Measurements from ENCODE around the gene GNAO1.

Gene GNAO1

GRCh38 chr16:56295739-56296527 is 104.6 kb downstream of the GNAO1 start:
- no peaks in the 10 kb centered on the region for H3K36me3 ChIP-seq (ENCODE audit: insufficient read depth, low read length)
- H3K4me3 ChIP-seq (ENCODE audit: low read depth in 1 of 2, low read length in 2 of 2), result peak overlapping the region in 1 of 2 donors; percentile 6
- H3K27ac ChIP-seq (ENCODE audit: low read depth, low read length), result peak overlapping the region; percentile 68
- H3K9ac ChIP-seq (ENCODE audit: low read length), result no peak overlapping the region
- H3K4me1 ChIP-seq (ENCODE audit: insufficient read depth, low read length), result peaks cover 70% of the 10 kb centered on the region
- no peaks in the 10 kb centered on the region for H3K27me3 ChIP-seq (ENCODE audit: control insufficient read depth in 1 of 2, insufficient read depth in 2 of 2, low read length in 2 of 2)
- H3K9me3 ChIP-seq (ENCODE audit: low read length), result no peaks in the 10 kb centered on the region

- H3K36me3 ChIP-seq (ENCODE audit: insufficient read depth, low read length), result no peaks in the 10 kb centered on the region
- no peaks in the 10 kb centered on the region for H3K9me3 ChIP-seq (ENCODE audit: low read length)
- H3K27me3 ChIP-seq (ENCODE audit: control insufficient read depth in 1 of 2, insufficient read depth in 2 of 2, low read length in 2 of 2), result no peaks in the 10 kb centered on the region
- H3K4me3 ChIP-seq (ENCODE audit: low read depth in 1 of 2, low read length in 2 of 2), result no peak overlapping the region
- no peak overlapping the region for H3K9ac ChIP-seq (ENCODE audit: low read length)
- peaks cover 71% of the 10 kb centered on the region for H3K4me1 ChIP-seq (ENCODE audit: insufficient read depth, low read length)
- H3K27ac ChIP-seq (ENCODE audit: low read depth, low read length), result no peak overlapping the region
Measured at GRCh38 chr16:56297684-56298083, 106.4 kb downstream of the GNAO1 start.

- Histone ChIP-seq H3K9me3 (ENCODE audit: low read length) (no peaks in the 10 kb centered on the region), H3K36me3 (ENCODE audit: insufficient read depth, low read length) (no peaks in the 10 kb centered on the region), H3K27ac (ENCODE audit: low read depth, low read length) (no peak overlapping the region), H3K27me3 (ENCODE audit: control insufficient read depth in 1 of 2, insufficient read depth in 2 of 2, low read length in 2 of 2) (no peaks in the 10 kb centered on the region), H3K4me1 (ENCODE audit: insufficient read depth, low read length) (peaks cover 66% of the 10 kb centered on the region), H3K9ac (ENCODE audit: low read length) (no peak overlapping the region), H3K4me3 (ENCODE audit: low read depth in 1 of 2, low read length in 2 of 2) (no peak overlapping the region)
Measured at GRCh38 chr16:56298116-56298515, 106.8 kb downstream of the GNAO1 start.

GRCh38 chr16:56298948-56299596 is 107.8 kb downstream of the GNAO1 start:
- Histone ChIP-seq H3K4me1 (ENCODE audit: insufficient read depth, low read length) (peaks cover 58% of the 10 kb centered on the region), H3K36me3 (ENCODE audit: insufficient read depth, low read length) (no peaks in the 10 kb centered on the region), H3K9ac (ENCODE audit: low read length) (no peak overlapping the region), H3K9me3 (ENCODE audit: low read length) (no peaks in the 10 kb centered on the region), H3K27ac (ENCODE audit: low read depth, low read length) (no peak overlapping the region), H3K27me3 (ENCODE audit: control insufficient read depth in 1 of 2, insufficient read depth in 2 of 2, low read length in 2 of 2) (no peaks in the 10 kb centered on the region), H3K4me3 (ENCODE audit: low read depth in 1 of 2, low read length in 2 of 2) (no peak overlapping the region)

GRCh38 chr16:56300242-56300623 is 108.9 kb downstream of the GNAO1 start:
- Histone ChIP-seq H3K36me3 (ENCODE audit: insufficient read depth, low read length) (no peaks in the 10 kb centered on the region), H3K4me1 (ENCODE audit: insufficient read depth, low read length) (peaks cover 48% of the 10 kb centered on the region), H3K9ac (ENCODE audit: low read length) (peak overlapping the region; percentile 14), H3K27ac (ENCODE audit: low read depth, low read length) (no peak overlapping the region), H3K9me3 (ENCODE audit: low read length) (no peaks in the 10 kb centered on the region), H3K27me3 (ENCODE audit: control insufficient read depth in 1 of 2, insufficient read depth in 2 of 2, low read length in 2 of 2) (no peaks in the 10 kb centered on the region), H3K4me3 (ENCODE audit: low read depth in 1 of 2, low read length in 2 of 2) (no peak overlapping the region)

GRCh38 chr16:56300891-56301850 is 109.9 kb downstream of the GNAO1 start:
- H3K27ac ChIP-seq (ENCODE audit: low read depth, low read length), result no peak overlapping the region
- peaks cover 46% of the 10 kb centered on the region for H3K4me1 ChIP-seq (ENCODE audit: insufficient read depth, low read length)
- H3K27me3 ChIP-seq (ENCODE audit: control insufficient read depth in 1 of 2, insufficient read depth in 2 of 2, low read length in 2 of 2), result no peaks in the 10 kb centered on the region
- no peaks in the 10 kb centered on the region for H3K36me3 ChIP-seq (ENCODE audit: insufficient read depth, low read length)
- H3K9ac ChIP-seq (ENCODE audit: low read length), result no peak overlapping the region
- H3K9me3 ChIP-seq (ENCODE audit: low read length), result no peaks in the 10 kb centered on the region
- H3K4me3 ChIP-seq (ENCODE audit: low read depth in 1 of 2, low read length in 2 of 2), result no peak overlapping the region

GRCh38 chr16:56302506-56302905 is 111.2 kb downstream of the GNAO1 start:
- Histone ChIP-seq H3K4me1 (ENCODE audit: insufficient read depth, low read length) (peaks cover 45% of the 10 kb centered on the region), H3K9me3 (ENCODE audit: low read length) (no peaks in the 10 kb centered on the region), H3K4me3 (ENCODE audit: low read depth in 1 of 2, low read length in 2 of 2) (no peak overlapping the region), H3K27ac (ENCODE audit: low read depth, low read length) (no peak overlapping the region), H3K9ac (ENCODE audit: low read length) (no peak overlapping the region), H3K27me3 (ENCODE audit: control insufficient read depth in 1 of 2, insufficient read depth in 2 of 2, low read length in 2 of 2) (no peaks in the 10 kb centered on the region), H3K36me3 (ENCODE audit: insufficient read depth, low read length) (no peaks in the 10 kb centered on the region)

- peaks cover 45% of the 10 kb centered on the region for H3K4me1 ChIP-seq (ENCODE audit: insufficient read depth, low read length)
- H3K27me3 ChIP-seq (ENCODE audit: control insufficient read depth in 1 of 2, insufficient read depth in 2 of 2, low read length in 2 of 2), result no peaks in the 10 kb centered on the region
- H3K4me3 ChIP-seq (ENCODE audit: low read depth in 1 of 2, low read length in 2 of 2), result no peak overlapping the region
- no peak overlapping the region for H3K27ac ChIP-seq (ENCODE audit: low read depth, low read length)
- no peak overlapping the region for H3K9ac ChIP-seq (ENCODE audit: low read length)
- no peaks in the 10 kb centered on the region for H3K9me3 ChIP-seq (ENCODE audit: low read length)
- no peaks in the 10 kb centered on the region for H3K36me3 ChIP-seq (ENCODE audit: insufficient read depth, low read length)
Measured at GRCh38 chr16:56303066-56303715, 111.9 kb downstream of the GNAO1 start.

- no peak overlapping the region for H3K27ac ChIP-seq (ENCODE audit: low read depth, low read length)
- H3K9me3 ChIP-seq (ENCODE audit: low read length), result no peaks in the 10 kb centered on the region
- H3K4me1 ChIP-seq (ENCODE audit: insufficient read depth, low read length), result peaks cover 44% of the 10 kb centered on the region
- no peak overlapping the region for H3K9ac ChIP-seq (ENCODE audit: low read length)
- H3K36me3 ChIP-seq (ENCODE audit: insufficient read depth, low read length), result no peaks in the 10 kb centered on the region
- no peak overlapping the region for H3K4me3 ChIP-seq (ENCODE audit: low read depth in 1 of 2, low read length in 2 of 2)
- no peaks in the 10 kb centered on the region for H3K27me3 ChIP-seq (ENCODE audit: control insufficient read depth in 1 of 2, insufficient read depth in 2 of 2, low read length in 2 of 2)
Measured at GRCh38 chr16:56303880-56304279, 112.6 kb downstream of the GNAO1 start.

GRCh38 chr16:56305956-56306565 is 114.8 kb downstream of the GNAO1 start:
- peaks cover 23% of the 10 kb centered on the region for H3K4me1 ChIP-seq (ENCODE audit: insufficient read depth, low read length)
- H3K27me3 ChIP-seq (ENCODE audit: control insufficient read depth in 1 of 2, insufficient read depth in 2 of 2, low read length in 2 of 2), result no peaks in the 10 kb centered on the region
- no peaks in the 10 kb centered on the region for H3K9me3 ChIP-seq (ENCODE audit: low read length)
- H3K9ac ChIP-seq (ENCODE audit: low read length), result no peak overlapping the region
- H3K4me3 ChIP-seq (ENCODE audit: low read depth in 1 of 2, low read length in 2 of 2), result no peak overlapping the region
- no peaks in the 10 kb centered on the region for H3K36me3 ChIP-seq (ENCODE audit: insufficient read depth, low read length)
- H3K27ac ChIP-seq (ENCODE audit: low read depth, low read length), result no peak overlapping the region
